Mesothelial cell of epicardium (in vitro differentiated cells): Measurements from ENCODE around the gene ROR2. TPM values are rescaled to one million over a fixed set of nuclear protein-coding genes. Genes with fewer than 3 reads are reported as not detected.

Experiments used
- DNase-seq, 2 experiments: peaks; one replicate each; pipeline ENCODE4 v3.0.0; 2021; ENCODE audit warnings: low spot score in 2 of 2; ENCODE audit not compliant: unreplicated experiment in 2 of 2
- H3K27ac Mint-ChIP-seq: 2 replicates; pipeline ENCODE4 v1.8.0; 2021; ENCODE audit warnings: mixed read lengths
- H3K27me3 Mint-ChIP-seq: 2 replicates; pipeline ENCODE4 v1.8.0; 2021; ENCODE audit warnings: low read depth, mixed read lengths
- H3K36me3 Mint-ChIP-seq: 2 replicates; pipeline ENCODE4 v1.8.0; 2021; ENCODE audit warnings: mixed read lengths
- H3K4me1 Mint-ChIP-seq: 2 replicates; pipeline ENCODE4 v1.8.0; 2021; ENCODE audit warnings: mixed read lengths
- H3K4me3 Mint-ChIP-seq: 2 replicates; pipeline ENCODE4 v1.8.0; 2021; ENCODE audit warnings: mild to moderate bottlenecking, moderate library complexity, mixed read lengths
- H3K9me3 Mint-ChIP-seq: 2 replicates; pipeline ENCODE4 v1.8.0; 2021; ENCODE audit warnings: mixed read lengths
- total RNA-seq: library from RNA; stranded (reverse); gene quantifications from 3 replicates; pipeline ENCODE4 v1.2.1, GENCODE V29; 2021
- TF ChIP-seq, protein P1 (sequence below): fragments of 200-600 bp; sonication (generic); IDR thresholded peaks from one replicate; pipeline ENCODE4 v1.5.0; 2021; ENCODE audit warnings: antibody characterized with exemption; ENCODE audit not compliant: unreplicated experiment

ROR2 gene
- total RNA-seq, 1 donor from 2014 or later, result 41.0 TPM

DNA sequence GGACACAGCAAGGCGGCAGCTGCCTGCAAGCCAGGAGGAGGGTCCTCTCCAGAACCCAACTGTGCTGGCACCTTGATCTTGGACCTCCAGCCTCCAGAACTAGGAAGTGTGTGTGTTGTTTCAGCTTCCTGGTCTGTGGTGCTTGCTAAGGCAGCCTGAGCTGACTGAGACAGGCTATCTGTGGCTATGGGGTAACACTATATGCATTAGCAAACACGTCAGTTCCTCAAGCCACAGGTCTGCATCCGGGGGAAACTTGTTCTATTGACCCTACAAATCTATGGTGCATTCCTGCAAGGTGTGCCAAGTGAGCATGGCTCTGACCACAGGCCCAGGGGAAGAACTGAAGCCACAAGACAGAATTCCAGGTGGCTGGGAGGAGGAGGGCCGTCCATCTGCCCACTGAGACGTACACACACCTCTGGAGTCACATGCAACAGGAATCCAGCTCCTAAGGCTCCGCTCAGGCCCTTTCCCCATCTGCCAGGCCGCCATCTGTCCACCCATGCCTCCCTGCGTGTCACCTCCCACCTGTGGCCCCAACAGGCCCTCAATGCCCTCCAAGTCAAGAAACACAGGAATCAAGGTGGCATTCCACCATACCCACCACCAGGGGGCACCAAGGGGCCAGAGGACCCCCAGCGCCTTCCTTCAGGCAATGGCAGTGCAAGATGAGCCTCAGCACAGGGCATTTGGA is 174.9 kb downstream of the ROR2 start:
- H3K4me3 Mint-ChIP-seq, result no peak overlapping the region
- peak; percentile 63 to 87 for DNase-seq
- peaks cover 1% of the 10 kb centered on the region for H3K36me3 Mint-ChIP-seq
- peaks cover 51% of the 10 kb centered on the region for H3K4me1 Mint-ChIP-seq
- no peak overlapping the region for H3K27ac Mint-ChIP-seq
- H3K9me3 Mint-ChIP-seq, result no peaks in the 10 kb centered on the region
- TF ChIP-seq, protein P1, sequence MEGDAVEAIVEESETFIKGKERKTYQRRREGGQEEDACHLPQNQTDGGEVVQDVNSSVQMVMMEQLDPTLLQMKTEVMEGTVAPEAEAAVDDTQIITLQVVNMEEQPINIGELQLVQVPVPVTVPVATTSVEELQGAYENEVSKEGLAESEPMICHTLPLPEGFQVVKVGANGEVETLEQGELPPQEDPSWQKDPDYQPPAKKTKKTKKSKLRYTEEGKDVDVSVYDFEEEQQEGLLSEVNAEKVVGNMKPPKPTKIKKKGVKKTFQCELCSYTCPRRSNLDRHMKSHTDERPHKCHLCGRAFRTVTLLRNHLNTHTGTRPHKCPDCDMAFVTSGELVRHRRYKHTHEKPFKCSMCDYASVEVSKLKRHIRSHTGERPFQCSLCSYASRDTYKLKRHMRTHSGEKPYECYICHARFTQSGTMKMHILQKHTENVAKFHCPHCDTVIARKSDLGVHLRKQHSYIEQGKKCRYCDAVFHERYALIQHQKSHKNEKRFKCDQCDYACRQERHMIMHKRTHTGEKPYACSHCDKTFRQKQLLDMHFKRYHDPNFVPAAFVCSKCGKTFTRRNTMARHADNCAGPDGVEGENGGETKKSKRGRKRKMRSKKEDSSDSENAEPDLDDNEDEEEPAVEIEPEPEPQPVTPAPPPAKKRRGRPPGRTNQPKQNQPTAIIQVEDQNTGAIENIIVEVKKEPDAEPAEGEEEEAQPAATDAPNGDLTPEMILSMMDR, result peak; percentile 94
- H3K27me3 Mint-ChIP-seq, result no peaks in the 10 kb centered on the region

DNA sequence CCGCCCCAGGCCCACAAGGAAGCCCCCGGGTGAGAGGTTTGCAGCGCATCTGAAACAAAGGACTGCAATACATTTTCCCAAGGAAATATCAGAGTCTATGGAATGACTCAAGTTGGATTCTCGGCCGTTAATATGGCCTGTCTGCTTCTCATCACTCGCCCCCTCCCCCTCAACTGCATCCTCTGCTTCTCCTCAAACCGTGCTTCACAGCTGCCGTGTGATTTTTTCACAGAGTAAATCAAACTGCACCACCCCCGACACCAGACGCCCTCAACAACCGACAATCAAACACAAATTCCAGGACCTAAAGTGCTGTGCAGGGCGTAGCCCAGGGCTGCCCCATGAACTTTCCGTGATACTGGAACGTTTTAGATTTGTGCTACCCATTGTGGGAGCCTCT is 176.9 kb downstream of the ROR2 start:
- Mint-ChIP-seq H3K4me1 (peaks cover 54% of the 10 kb centered on the region), H3K36me3 (peaks cover 1% of the 10 kb centered on the region), H3K27me3 (no peaks in the 10 kb centered on the region), H3K4me3 (no peak overlapping the region), H3K27ac (no peak overlapping the region), H3K9me3 (no peaks in the 10 kb centered on the region)
- DNase-seq, result no peak
- TF ChIP-seq, protein P1, result no peak

DNA sequence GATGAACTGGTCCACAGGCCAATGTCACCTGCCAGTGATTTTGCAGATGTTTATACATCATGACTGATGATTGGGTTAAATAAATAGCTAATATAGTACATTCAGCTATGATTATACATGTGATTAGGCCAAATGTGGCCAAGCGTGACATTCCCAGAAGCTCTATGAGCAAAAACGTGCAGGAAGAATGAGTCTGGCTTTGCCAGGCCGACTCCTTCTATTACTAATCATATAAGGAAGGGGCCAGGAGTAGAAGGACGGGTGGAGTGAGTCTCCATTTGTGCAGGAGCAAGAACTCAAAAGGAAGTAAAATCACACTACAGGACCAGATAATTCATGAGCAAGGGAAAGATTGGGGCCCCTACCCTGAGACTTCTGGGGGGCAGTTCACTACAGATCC is 178.2 kb downstream of the ROR2 start:
- H3K27me3 Mint-ChIP-seq, result no peaks in the 10 kb centered on the region
- TF ChIP-seq, protein P1, result no peak
- H3K4me3 Mint-ChIP-seq, result no peak overlapping the region
- H3K9me3 Mint-ChIP-seq, result no peaks in the 10 kb centered on the region
- peaks cover 49% of the 10 kb centered on the region for H3K4me1 Mint-ChIP-seq
- H3K27ac Mint-ChIP-seq, result no peak overlapping the region
- no peak for DNase-seq
- H3K36me3 Mint-ChIP-seq, result peaks cover 4% of the 10 kb centered on the region

DNA sequence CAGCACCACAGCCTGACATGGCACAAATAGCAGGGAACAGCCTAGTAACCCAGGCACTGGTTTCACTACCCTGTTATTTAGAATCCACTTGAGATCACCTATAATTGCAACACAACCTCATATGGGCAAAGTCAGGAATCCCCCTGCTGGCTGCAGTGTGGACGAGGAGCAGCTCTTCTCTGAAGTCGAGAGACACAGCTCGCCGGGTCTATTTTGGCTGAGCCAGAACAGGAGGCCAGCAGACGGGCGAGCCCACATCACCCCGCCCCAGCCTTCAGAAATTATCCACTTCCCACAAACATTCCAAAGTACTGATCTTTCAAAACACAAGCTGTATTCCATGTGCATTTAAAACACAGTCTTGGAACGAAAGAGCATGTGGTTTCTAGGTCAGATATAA is 179.0 kb downstream of the ROR2 start:
- Mint-ChIP-seq H3K27ac (peak overlapping the region; percentile 57), H3K36me3 (peaks cover 7% of the 10 kb centered on the region), H3K4me1 (peaks cover 49% of the 10 kb centered on the region), H3K4me3 (no peak overlapping the region), H3K9me3 (peaks cover under 1% of the 10 kb centered on the region), H3K27me3 (no peaks in the 10 kb centered on the region)
- DNase-seq, result no peak
- TF ChIP-seq, protein P1, result no peak

DNA sequence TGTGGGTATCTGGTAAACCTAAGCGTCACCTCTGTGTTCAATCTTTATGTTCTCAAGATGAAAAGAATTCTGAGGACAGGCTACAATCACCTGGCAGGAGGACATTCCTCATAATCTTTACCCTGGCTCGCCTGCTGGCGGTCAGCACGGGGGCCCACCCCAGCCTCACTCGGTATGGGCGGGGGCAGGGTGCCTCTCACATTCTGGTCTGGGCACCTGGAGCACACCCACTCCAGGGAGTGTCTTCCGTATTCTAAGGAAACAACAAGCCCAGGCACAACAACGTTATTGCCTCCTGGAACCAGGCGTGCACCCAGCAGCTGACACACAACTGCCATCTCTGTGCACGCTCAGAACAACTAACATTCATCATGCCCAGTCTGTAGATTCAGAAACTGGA is 179.8 kb downstream of the ROR2 start:
- H3K27me3 Mint-ChIP-seq, result no peaks in the 10 kb centered on the region
- DNase-seq, result no peak
- no peak overlapping the region for H3K4me3 Mint-ChIP-seq
- peaks cover 44% of the 10 kb centered on the region for H3K4me1 Mint-ChIP-seq
- TF ChIP-seq, protein P1, result no peak
- peaks cover 8% of the 10 kb centered on the region for H3K36me3 Mint-ChIP-seq
- peaks cover 4% of the 10 kb centered on the region for H3K9me3 Mint-ChIP-seq
- no peak overlapping the region for H3K27ac Mint-ChIP-seq
